K562 (cell line): Measurements from ENCODE around the gene ATRAID.

ENCODE experiments used
- ARID1B ChIP-seq: fragments of 450-650 bp; IDR thresholded peaks from 2 replicates; pipeline ENCODE4 v1.6.1; 2016; ENCODE audit warnings: antibody characterized with exemption, mild to moderate bottlenecking, inconsistent platforms
- ASH1L ChIP-seq: fragments of 450-650 bp; IDR thresholded peaks from 2 replicates; pipeline ENCODE4 v1.6.1; 2018; ENCODE audit warnings: borderline replicate concordance, mild to moderate bottlenecking, low read depth; ENCODE audit not compliant: partially characterized antibody
- CBX3 ChIP-seq, 2 experiments: IDR thresholded peaks; 1 replicate in 1 of 2; 2 replicates in 1 of 2; pipeline ENCODE4 v1.6.1; 2012; ENCODE audit warnings: inconsistent platforms in 2 of 2, low read length in 2 of 2, borderline replicate concordance in 1 of 2, control low read depth in 1 of 2
- EP300 ChIP-seq: IDR thresholded peaks from 2 replicates; pipeline ENCODE4 v1.6.1; 2012; ENCODE audit warnings: low read length, improper control_type of control experiment
- FIP1L1 ChIP-seq: fragments of 200-400 bp; formaldehyde crosslinking; IDR thresholded peaks from 2 replicates; pipeline ENCODE4 v1.6.1; 2018; ENCODE audit warnings: mild to moderate bottlenecking, low read depth, low read length; ENCODE audit not compliant: poor library complexity, severe bottlenecking
- HDGF ChIP-seq: fragments of 450-650 bp; IDR thresholded peaks from 2 replicates; pipeline ENCODE4 v1.6.1; 2016
- U2AF2 ChIP-seq: fragments of 200-400 bp; formaldehyde crosslinking; optimal IDR thresholded peaks from 2 replicates; pipeline ENCODE3; 2017; ENCODE audit warnings: low read depth, mild to moderate bottlenecking, low read length
- ZNF212 ChIP-seq: fragments of 450-650 bp; formaldehyde crosslinking; IDR thresholded peaks from 2 replicates; pipeline ENCODE4 v1.4.0; 2020; ENCODE audit warnings: mild to moderate bottlenecking
- TF ChIP-seq, protein P1 (sequence below), 3 experiments: fragments of 200-800 bp in 1 of 3; fragments of 250-450 bp in 1 of 3; fragments of 450-650 bp in 1 of 3; sonication (Bioruptor Pico) in 1 of 3; sonication (Bioruptor generic) in 1 of 3; formaldehyde crosslinking in 1 of 3; IDR thresholded peaks; 2 replicates each; pipeline versions ENCODE4 v1.6.1 to v1.8.0; 2016 to 2022; ENCODE audit warnings: mild to moderate bottlenecking in 2 of 3, missing genetic modification characterization in 2 of 3, missing compliant biosample characterization in 1 of 3, moderate library complexity in 1 of 3
- TF ChIP-seq, protein P2 (sequence below), 3 experiments: IDR thresholded peaks in 2 of 3; conservative IDR thresholded peaks in 1 of 3; 2 replicates each; pipeline ENCODE4 v1.5.1; 2011 to 2012; ENCODE audit warnings: low read length in 3 of 3, mild to moderate bottlenecking in 3 of 3, control low read depth in 2 of 3, improper control_type of control experiment in 1 of 3, inconsistent platforms in 1 of 3, low read depth in 1 of 3, mixed read lengths in 1 of 3, moderate library complexity in 1 of 3; ENCODE audit not compliant: insufficient read depth in 2 of 3
- TF ChIP-seq, protein P3 (sequence below), 2 experiments: IDR thresholded peaks; 2 replicates each; pipeline ENCODE4 v1.6.1; 2012; ENCODE audit warnings: improper control_type of control experiment in 2 of 2, low read depth in 2 of 2, low read length in 2 of 2, borderline replicate concordance in 1 of 2
- TF ChIP-seq, protein P4 (sequence below): fragments of 450-650 bp; formaldehyde crosslinking; IDR thresholded peaks from 2 replicates; pipeline ENCODE4 v1.4.0; 2020; ENCODE audit warnings: mild to moderate bottlenecking, moderate library complexity
- TF ChIP-seq, protein P5 (sequence below): sonication (generic); formaldehyde crosslinking; IDR thresholded peaks from 2 replicates; pipeline ENCODE4 v1.8.0; 2022; ENCODE audit warnings: missing genetic modification reagents, mild to moderate bottlenecking, borderline replicate concordance

DNA sequence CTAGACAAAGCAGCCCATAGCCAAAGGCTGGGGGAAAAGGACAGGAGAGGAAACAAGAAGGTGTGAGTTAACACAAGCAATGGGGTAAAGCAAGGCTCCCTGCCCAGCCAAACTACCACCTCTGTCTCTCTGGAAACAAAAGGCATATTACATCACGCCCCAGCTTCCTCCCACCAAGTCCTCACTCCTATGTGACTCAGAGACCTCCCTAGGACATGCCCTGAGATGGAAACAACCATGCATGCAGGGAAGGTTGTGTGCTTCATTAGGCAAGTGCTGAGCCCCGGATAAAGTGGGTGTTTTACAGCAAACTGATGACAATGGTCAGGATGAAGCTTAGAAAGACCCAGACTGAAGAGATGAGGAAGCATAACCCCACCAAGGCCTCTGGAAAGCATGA is 9.0 kb upstream of the ATRAID start:
- no peak for TF ChIP-seq FIP1L1
- TF ChIP-seq ASH1L, result no peak
- TF ChIP-seq, protein P1, sequence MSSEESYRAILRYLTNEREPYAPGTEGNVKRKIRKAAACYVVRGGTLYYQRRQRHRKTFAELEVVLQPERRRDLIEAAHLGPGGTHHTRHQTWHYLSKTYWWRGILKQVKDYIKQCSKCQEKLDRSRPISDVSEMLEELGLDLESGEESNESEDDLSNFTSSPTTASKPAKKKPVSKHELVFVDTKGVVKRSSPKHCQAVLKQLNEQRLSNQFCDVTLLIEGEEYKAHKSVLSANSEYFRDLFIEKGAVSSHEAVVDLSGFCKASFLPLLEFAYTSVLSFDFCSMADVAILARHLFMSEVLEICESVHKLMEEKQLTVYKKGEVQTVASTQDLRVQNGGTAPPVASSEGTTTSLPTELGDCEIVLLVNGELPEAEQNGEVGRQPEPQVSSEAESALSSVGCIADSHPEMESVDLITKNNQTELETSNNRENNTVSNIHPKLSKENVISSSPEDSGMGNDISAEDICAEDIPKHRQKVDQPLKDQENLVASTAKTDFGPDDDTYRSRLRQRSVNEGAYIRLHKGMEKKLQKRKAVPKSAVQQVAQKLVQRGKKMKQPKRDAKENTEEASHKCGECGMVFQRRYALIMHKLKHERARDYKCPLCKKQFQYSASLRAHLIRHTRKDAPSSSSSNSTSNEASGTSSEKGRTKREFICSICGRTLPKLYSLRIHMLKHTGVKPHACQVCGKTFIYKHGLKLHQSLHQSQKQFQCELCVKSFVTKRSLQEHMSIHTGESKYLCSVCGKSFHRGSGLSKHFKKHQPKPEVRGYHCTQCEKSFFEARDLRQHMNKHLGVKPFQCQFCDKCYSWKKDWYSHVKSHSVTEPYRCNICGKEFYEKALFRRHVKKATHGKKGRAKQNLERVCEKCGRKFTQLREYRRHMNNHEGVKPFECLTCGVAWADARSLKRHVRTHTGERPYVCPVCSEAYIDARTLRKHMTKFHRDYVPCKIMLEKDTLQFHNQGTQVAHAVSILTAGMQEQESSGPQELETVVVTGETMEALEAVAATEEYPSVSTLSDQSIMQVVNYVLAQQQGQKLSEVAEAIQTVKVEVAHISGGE (CRISPR knock-in tag; IDR thresholded peaks at IDR 0.05), result no peak
- TF ChIP-seq, protein P2, sequence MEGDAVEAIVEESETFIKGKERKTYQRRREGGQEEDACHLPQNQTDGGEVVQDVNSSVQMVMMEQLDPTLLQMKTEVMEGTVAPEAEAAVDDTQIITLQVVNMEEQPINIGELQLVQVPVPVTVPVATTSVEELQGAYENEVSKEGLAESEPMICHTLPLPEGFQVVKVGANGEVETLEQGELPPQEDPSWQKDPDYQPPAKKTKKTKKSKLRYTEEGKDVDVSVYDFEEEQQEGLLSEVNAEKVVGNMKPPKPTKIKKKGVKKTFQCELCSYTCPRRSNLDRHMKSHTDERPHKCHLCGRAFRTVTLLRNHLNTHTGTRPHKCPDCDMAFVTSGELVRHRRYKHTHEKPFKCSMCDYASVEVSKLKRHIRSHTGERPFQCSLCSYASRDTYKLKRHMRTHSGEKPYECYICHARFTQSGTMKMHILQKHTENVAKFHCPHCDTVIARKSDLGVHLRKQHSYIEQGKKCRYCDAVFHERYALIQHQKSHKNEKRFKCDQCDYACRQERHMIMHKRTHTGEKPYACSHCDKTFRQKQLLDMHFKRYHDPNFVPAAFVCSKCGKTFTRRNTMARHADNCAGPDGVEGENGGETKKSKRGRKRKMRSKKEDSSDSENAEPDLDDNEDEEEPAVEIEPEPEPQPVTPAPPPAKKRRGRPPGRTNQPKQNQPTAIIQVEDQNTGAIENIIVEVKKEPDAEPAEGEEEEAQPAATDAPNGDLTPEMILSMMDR (IDR thresholded peaks at IDR 0.05 in 2 of 3, conservative IDR thresholded peaks at IDR 0.05 in 1 of 3; ENCODE audit: insufficient read depth in 2 of 3, low read depth in 1 of 3, low read length in 3 of 3), result no peak
- no peak for TF ChIP-seq HDGF
- TF ChIP-seq, protein P3, sequence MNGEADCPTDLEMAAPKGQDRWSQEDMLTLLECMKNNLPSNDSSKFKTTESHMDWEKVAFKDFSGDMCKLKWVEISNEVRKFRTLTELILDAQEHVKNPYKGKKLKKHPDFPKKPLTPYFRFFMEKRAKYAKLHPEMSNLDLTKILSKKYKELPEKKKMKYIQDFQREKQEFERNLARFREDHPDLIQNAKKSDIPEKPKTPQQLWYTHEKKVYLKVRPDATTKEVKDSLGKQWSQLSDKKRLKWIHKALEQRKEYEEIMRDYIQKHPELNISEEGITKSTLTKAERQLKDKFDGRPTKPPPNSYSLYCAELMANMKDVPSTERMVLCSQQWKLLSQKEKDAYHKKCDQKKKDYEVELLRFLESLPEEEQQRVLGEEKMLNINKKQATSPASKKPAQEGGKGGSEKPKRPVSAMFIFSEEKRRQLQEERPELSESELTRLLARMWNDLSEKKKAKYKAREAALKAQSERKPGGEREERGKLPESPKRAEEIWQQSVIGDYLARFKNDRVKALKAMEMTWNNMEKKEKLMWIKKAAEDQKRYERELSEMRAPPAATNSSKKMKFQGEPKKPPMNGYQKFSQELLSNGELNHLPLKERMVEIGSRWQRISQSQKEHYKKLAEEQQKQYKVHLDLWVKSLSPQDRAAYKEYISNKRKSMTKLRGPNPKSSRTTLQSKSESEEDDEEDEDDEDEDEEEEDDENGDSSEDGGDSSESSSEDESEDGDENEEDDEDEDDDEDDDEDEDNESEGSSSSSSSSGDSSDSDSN (IDR thresholded peaks at IDR 0.05; ENCODE audit: borderline replicate concordance in 1 of 2, low read depth in 2 of 2, low read length in 2 of 2), result no peak
- TF ChIP-seq, protein P4, sequence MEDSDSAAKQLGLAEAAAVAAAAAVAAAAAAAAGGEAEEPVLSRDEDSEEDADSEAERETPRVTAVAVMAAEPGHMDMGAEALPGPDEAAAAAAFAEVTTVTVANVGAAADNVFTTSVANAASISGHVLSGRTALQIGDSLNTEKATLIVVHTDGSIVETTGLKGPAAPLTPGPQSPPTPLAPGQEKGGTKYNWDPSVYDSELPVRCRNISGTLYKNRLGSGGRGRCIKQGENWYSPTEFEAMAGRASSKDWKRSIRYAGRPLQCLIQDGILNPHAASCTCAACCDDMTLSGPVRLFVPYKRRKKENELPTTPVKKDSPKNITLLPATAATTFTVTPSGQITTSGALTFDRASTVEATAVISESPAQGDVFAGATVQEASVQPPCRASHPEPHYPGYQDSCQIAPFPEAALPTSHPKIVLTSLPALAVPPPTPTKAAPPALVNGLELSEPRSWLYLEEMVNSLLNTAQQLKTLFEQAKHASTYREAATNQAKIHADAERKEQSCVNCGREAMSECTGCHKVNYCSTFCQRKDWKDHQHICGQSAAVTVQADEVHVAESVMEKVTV (CRISPR knock-in tag), result no peak
- TF ChIP-seq U2AF2, result no peak
- no peak for TF ChIP-seq EP300
- no peak for TF ChIP-seq CBX3 (IDR thresholded peaks at IDR 0.05; ENCODE audit: borderline replicate concordance in 1 of 2, low read length in 2 of 2)
- TF ChIP-seq ZNF212 (CRISPR knock-in tag), result no peak
- TF ChIP-seq, protein P5, sequence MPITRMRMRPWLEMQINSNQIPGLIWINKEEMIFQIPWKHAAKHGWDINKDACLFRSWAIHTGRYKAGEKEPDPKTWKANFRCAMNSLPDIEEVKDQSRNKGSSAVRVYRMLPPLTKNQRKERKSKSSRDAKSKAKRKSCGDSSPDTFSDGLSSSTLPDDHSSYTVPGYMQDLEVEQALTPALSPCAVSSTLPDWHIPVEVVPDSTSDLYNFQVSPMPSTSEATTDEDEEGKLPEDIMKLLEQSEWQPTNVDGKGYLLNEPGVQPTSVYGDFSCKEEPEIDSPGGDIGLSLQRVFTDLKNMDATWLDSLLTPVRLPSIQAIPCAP (CRISPR knock-in tag), result no peak
- no peak for TF ChIP-seq ARID1B
